PC-9 (cell line): ENCODE measurements around the gene RETREG1.

Experiments used
- EZH2 ChIP-seq: fragments of 200-600 bp; sonication (generic); IDR thresholded peaks from 2 replicates; pipeline ENCODE4 v1.8.0; 2017; ENCODE audit warnings: antibody characterized with exemption, low read depth
- TF ChIP-seq, protein P1 (sequence below): fragments of 200-600 bp; sonication (generic); conservative IDR thresholded peaks from 2 replicates; pipeline ENCODE4 v1.6.1; 2017; ENCODE audit warnings: mixed run types, antibody characterized with exemption, mild to moderate bottlenecking, moderate library complexity

DNA sequence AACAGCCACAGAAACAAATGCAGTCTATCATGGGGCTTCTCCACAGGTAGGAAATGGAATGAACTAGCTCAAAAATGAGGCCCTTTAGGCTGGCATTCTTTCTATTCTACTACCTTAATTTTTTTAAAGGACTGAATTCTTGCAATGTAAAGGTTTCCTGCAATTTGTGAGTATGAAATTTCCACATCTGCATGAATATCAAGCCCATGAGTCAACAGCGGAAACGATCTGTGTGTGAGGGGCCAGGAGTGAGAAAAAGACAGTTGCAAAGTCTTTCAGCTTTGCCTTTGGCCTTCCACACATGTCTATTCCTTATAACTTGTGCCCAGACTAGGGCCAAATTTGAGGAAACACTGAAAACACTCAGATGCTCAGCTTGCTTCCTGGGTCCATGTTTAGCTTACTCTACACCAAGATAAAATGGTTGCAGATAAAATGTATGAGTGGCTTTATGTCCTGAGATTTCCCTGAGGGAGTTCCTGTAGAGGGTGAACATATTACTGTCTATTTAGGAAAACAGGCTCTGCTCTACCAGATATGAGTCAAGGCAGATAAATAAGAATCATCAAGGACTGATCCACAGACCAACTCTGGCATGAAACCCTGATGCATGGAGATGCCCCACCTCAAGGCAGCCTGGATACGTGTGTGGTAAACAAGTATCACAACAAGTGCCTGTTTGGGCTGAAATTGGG lies 46.5 kb downstream of the RETREG1 start:
- no peak for TF ChIP-seq EZH2
- TF ChIP-seq, protein P1, sequence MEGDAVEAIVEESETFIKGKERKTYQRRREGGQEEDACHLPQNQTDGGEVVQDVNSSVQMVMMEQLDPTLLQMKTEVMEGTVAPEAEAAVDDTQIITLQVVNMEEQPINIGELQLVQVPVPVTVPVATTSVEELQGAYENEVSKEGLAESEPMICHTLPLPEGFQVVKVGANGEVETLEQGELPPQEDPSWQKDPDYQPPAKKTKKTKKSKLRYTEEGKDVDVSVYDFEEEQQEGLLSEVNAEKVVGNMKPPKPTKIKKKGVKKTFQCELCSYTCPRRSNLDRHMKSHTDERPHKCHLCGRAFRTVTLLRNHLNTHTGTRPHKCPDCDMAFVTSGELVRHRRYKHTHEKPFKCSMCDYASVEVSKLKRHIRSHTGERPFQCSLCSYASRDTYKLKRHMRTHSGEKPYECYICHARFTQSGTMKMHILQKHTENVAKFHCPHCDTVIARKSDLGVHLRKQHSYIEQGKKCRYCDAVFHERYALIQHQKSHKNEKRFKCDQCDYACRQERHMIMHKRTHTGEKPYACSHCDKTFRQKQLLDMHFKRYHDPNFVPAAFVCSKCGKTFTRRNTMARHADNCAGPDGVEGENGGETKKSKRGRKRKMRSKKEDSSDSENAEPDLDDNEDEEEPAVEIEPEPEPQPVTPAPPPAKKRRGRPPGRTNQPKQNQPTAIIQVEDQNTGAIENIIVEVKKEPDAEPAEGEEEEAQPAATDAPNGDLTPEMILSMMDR: no peak
